H9 (cell line): ENCODE results near the gene MAPKAPK2. TPM values are rescaled to one million over a fixed set of nuclear protein-coding genes. Genes with fewer than 3 reads are reported as not detected.

Experiments used
- DNase-seq: peaks from one replicate; pipeline ENCODE4 v3.0.0-alpha.2; 2017
- H2AFZ ChIP-seq: one replicate; pipeline ENCODE4 v1.6.1; 2013; ENCODE audit warnings: mild to moderate bottlenecking, low read length, control low read depth, moderate library complexity
- H2AK5ac ChIP-seq: 2 replicates; pipeline ENCODE4 v1.6.1; 2013; ENCODE audit warnings: low read length, control low read depth, mixed read lengths; ENCODE audit not compliant: insufficient read length
- H2BK120ac ChIP-seq: one replicate; pipeline ENCODE4 v1.6.1; 2013; ENCODE audit warnings: low read depth, mild to moderate bottlenecking, low read length, control low read depth, inconsistent platforms; ENCODE audit not compliant: poor library complexity, severe bottlenecking
- H2BK12ac ChIP-seq: 2 replicates; pipeline ENCODE4 v1.6.1; 2013; ENCODE audit warnings: low read length, control low read depth, mixed read lengths, low read depth; ENCODE audit not compliant: insufficient read length
- H2BK15ac ChIP-seq: 2 replicates; pipeline ENCODE4 v1.6.1; 2013; ENCODE audit warnings: low read depth, low read length, control low read depth
- H2BK20ac ChIP-seq: one replicate; pipeline ENCODE4 v1.6.1; 2013; ENCODE audit warnings: low read depth, mild to moderate bottlenecking, low read length, control low read depth, inconsistent platforms; ENCODE audit not compliant: poor library complexity, severe bottlenecking
- H2BK5ac ChIP-seq: 2 replicates; pipeline ENCODE4 v1.6.1; 2013; ENCODE audit warnings: low read length, control low read depth, mixed read lengths; ENCODE audit not compliant: insufficient read length
- H3K14ac ChIP-seq: 2 replicates; pipeline ENCODE4 v1.6.1; 2013; ENCODE audit warnings: low read length, control low read depth; ENCODE audit not compliant: insufficient read depth
- H3K18ac ChIP-seq: 2 replicates; pipeline ENCODE4 v1.6.1; 2013; ENCODE audit warnings: low read depth, mild to moderate bottlenecking, mixed read lengths, low read length, control low read depth; ENCODE audit not compliant: insufficient read length
- H3K23ac ChIP-seq: 2 replicates; pipeline ENCODE4 v1.6.1; 2013; ENCODE audit warnings: low read length, control low read depth, mixed read lengths, low read depth; ENCODE audit not compliant: insufficient read length
- H3K23me2 ChIP-seq: 2 replicates; pipeline ENCODE4 v1.6.1; 2013; ENCODE audit warnings: low read depth, mild to moderate bottlenecking, mixed read lengths, low read length, control low read depth; ENCODE audit not compliant: insufficient read length, poor library complexity, severe bottlenecking
- H3K27ac ChIP-seq: 2 replicates; pipeline ENCODE4 v1.5.1; 2013; ENCODE audit warnings: low read length, control low read depth, mixed read lengths, low read depth; ENCODE audit not compliant: insufficient read length
- H3K27me3 ChIP-seq: 2 replicates; pipeline ENCODE4 v1.6.1; 2013; ENCODE audit warnings: low read length, control low read depth, inconsistent platforms; ENCODE audit not compliant: insufficient read depth
- H3K4ac ChIP-seq: 2 replicates; pipeline ENCODE4 v1.6.1; 2013; ENCODE audit warnings: low read depth, mild to moderate bottlenecking, control low read depth, inconsistent platforms, low read length, moderate library complexity
- H3K4me1 ChIP-seq: 2 replicates; pipeline ENCODE4 v1.6.1; 2013; ENCODE audit warnings: low read length, control low read depth, inconsistent platforms; ENCODE audit not compliant: insufficient read depth
- H3K4me2 ChIP-seq: 2 replicates; pipeline ENCODE4 v1.6.1; 2013; ENCODE audit warnings: low read length, control low read depth, mixed read lengths; ENCODE audit not compliant: insufficient read length, insufficient read depth
- H3K56ac ChIP-seq: 2 replicates; pipeline ENCODE4 v1.6.1; 2013; ENCODE audit warnings: low read depth, mild to moderate bottlenecking, mixed read lengths, low read length, control low read depth; ENCODE audit not compliant: insufficient read length
- H3K79me1 ChIP-seq: 2 replicates; pipeline ENCODE4 v1.6.1; 2013; ENCODE audit warnings: low read depth, mild to moderate bottlenecking, moderate library complexity, low read length, control low read depth, inconsistent platforms; ENCODE audit not compliant: insufficient read depth, poor library complexity, severe bottlenecking
- H3K79me2 ChIP-seq: 2 replicates; pipeline ENCODE4 v1.6.1; 2013; ENCODE audit warnings: low read length, control low read depth, inconsistent platforms; ENCODE audit not compliant: insufficient read depth
- H3K9ac ChIP-seq: 2 replicates; pipeline ENCODE4 v1.6.1; 2013; ENCODE audit warnings: low read length, control low read depth, mixed read lengths; ENCODE audit not compliant: insufficient read length; ENCODE audit errors: extremely low read depth
- H3K9me3 ChIP-seq: one replicate; pipeline ENCODE4 v1.6.1; 2013; ENCODE audit warnings: low read depth, low read length, inconsistent platforms; ENCODE audit not compliant: control insufficient read depth
- H3T11ph ChIP-seq: one replicate; pipeline ENCODE4 v1.6.1; 2013; ENCODE audit warnings: mild to moderate bottlenecking, low read length, control low read depth, inconsistent platforms
- H4K20me1 ChIP-seq: one replicate; pipeline ENCODE4 v1.6.1; 2013; ENCODE audit not compliant: control insufficient read depth, insufficient read length, insufficient read depth
- H4K5ac ChIP-seq: 2 replicates; pipeline ENCODE4 v1.6.1; 2013; ENCODE audit warnings: low read depth, mild to moderate bottlenecking, mixed read lengths, low read length, control low read depth; ENCODE audit not compliant: insufficient read length
- H4K8ac ChIP-seq: replicated peaks from 2 replicates; pipeline ENCODE4 v1.6.1; 2013; ENCODE audit warnings: low read length, control low read depth, mixed read lengths, low read depth; ENCODE audit not compliant: insufficient read length
- H4K91ac ChIP-seq: 2 replicates; pipeline ENCODE4 v1.6.1; 2013; ENCODE audit warnings: low read depth, mild to moderate bottlenecking, moderate library complexity, mixed read lengths, low read length, control low read depth; ENCODE audit not compliant: insufficient read length
- H3K27ac Mint-ChIP-seq, 3 experiments: 2 replicates in 2 of 3; 3 replicates in 1 of 3; pipeline ENCODE4 v1.8.0; 2020 to 2021; ENCODE audit warnings: mixed read lengths in 3 of 3, mild to moderate bottlenecking in 1 of 3, moderate library complexity in 1 of 3
- H3K27me3 Mint-ChIP-seq: 2 replicates; pipeline ENCODE4 v1.8.0; 2021; ENCODE audit warnings: low read depth, mild to moderate bottlenecking, moderate library complexity, mixed read lengths
- H3K36me3 Mint-ChIP-seq, 3 experiments: 2 replicates in 2 of 3; 3 replicates in 1 of 3; pipeline ENCODE4 v1.8.0; 2020 to 2021; ENCODE audit warnings: low read depth in 3 of 3, mixed read lengths in 3 of 3; ENCODE audit not compliant: insufficient read depth in 1 of 3
- H3K4me1 Mint-ChIP-seq, 2 experiments: 2 replicates each; pipeline ENCODE4 v1.8.0; 2020; ENCODE audit warnings: mixed read lengths in 2 of 2
- H3K4me3 Mint-ChIP-seq, 2 experiments: 2 replicates in 1 of 2; 3 replicates in 1 of 2; pipeline ENCODE4 v1.8.0; 2020 to 2021; ENCODE audit warnings: mild to moderate bottlenecking in 2 of 2, mixed read lengths in 2 of 2, moderate library complexity in 1 of 2
- H3K9me3 Mint-ChIP-seq, 2 experiments: 2 replicates in 1 of 2; 3 replicates in 1 of 2; pipeline ENCODE4 v1.8.0; 2020; ENCODE audit warnings: mild to moderate bottlenecking in 2 of 2, mixed read lengths in 2 of 2, moderate library complexity in 1 of 2
- WGBS: extraction: QIAGEN DNeasy Blood & Tissue Kit; methylation state at CpG from one replicate; pipeline ENCODE4 v1.1.7; 2013; ENCODE audit warnings: missing lambda C conversion rate, low lambda C conversion rate, mixed read lengths; ENCODE audit not compliant: insufficient read length; ENCODE audit errors: extremely low coverage; 5-methylcytosine and 5-hydroxymethylcytosine counted together
- total RNA-seq: library from RNA; stranded (reverse); gene quantifications from 2 replicates; pipeline ENCODE4 v1.2.1, GENCODE V29; 2021
- TF ChIP-seq, protein P1 (sequence below): fragments of 200-600 bp; sonication (generic); conservative IDR thresholded peaks from 3 replicates; pipeline ENCODE4 v1.8.0; 2021; ENCODE audit warnings: antibody characterized with exemption, mild to moderate bottlenecking

Gene MAPKAPK2
- total RNA-seq, 1 experiment from 2014 or later: 50.1 TPM

DNA sequence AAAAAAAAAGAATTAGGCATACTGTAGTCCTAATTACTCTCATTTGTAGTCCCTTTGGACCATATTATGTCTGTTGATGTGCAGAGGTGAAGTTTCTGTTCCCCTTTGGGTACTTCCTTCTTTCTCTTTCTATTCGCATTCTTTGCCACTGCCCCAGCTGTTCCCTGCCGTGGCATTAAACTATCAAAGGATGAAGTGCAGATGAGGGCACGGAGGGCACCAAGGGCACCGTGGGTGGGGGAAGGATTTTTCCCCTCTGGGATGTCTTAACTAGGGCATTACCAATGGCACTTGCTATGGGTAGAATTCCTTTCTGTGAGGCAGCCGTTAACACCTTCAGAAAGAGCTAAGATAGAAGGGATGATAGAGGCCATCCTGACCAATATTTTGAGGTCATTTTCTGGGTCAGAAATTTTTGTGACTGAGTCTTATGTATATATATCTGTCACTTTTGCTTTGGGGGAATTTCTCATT is 4.9 kb upstream of the MAPKAPK2 start:
- H3K9ac ChIP-seq: no peak overlapping the region
- Mint-ChIP-seq H3K36me3 (no peaks in the 10 kb centered on the region), H3K4me1 (peaks cover 11 to 14% of the 10 kb centered on the region in 2 experiments), H3K4me3 (no peak overlapping the region; a peak in 1 of 5 replicates), H3K27ac (no peak overlapping the region), H3K27me3 (peaks cover 64% of the 10 kb centered on the region), H3K9me3 (no peaks in the 10 kb centered on the region)
- H3K18ac ChIP-seq: no peak overlapping the region
- no peak overlapping the region for H2BK120ac ChIP-seq
- H3T11ph ChIP-seq: no peak overlapping the region
- no peak overlapping the region for H3K4ac ChIP-seq
- H4K91ac ChIP-seq: no peak overlapping the region
- no peak overlapping the region for H2BK20ac ChIP-seq
- peaks cover 3% of the 10 kb centered on the region for H3K23me2 ChIP-seq
- no peak overlapping the region for H4K5ac ChIP-seq
- no peak overlapping the region for H3K14ac ChIP-seq
- no peak overlapping the region for H3K27ac ChIP-seq
- H3K23ac ChIP-seq: no peak overlapping the region
- peaks cover 14% of the 10 kb centered on the region for H3K27me3 ChIP-seq
- no peak overlapping the region for H3K4me2 ChIP-seq
- no peaks in the 10 kb centered on the region for H4K20me1 ChIP-seq
- H3K56ac ChIP-seq: no peak overlapping the region
- WGBS: no CpG with 5 or more reads among the region's 5 CpGs
- H3K4me1 ChIP-seq: no peaks in the 10 kb centered on the region
- H3K79me1 ChIP-seq: no peaks in the 10 kb centered on the region
- no peak overlapping the region for H4K8ac ChIP-seq
- H3K9me3 ChIP-seq: no peaks in the 10 kb centered on the region
- no peak overlapping the region for H2AK5ac ChIP-seq
- no peak overlapping the region for H2BK5ac ChIP-seq
- DNase-seq: no peak
- H2BK12ac ChIP-seq: no peak overlapping the region
- no peaks in the 10 kb centered on the region for H3K79me2 ChIP-seq
- H2BK15ac ChIP-seq: no peak overlapping the region
- H2AFZ ChIP-seq: no peak overlapping the region
- TF ChIP-seq, protein P1, sequence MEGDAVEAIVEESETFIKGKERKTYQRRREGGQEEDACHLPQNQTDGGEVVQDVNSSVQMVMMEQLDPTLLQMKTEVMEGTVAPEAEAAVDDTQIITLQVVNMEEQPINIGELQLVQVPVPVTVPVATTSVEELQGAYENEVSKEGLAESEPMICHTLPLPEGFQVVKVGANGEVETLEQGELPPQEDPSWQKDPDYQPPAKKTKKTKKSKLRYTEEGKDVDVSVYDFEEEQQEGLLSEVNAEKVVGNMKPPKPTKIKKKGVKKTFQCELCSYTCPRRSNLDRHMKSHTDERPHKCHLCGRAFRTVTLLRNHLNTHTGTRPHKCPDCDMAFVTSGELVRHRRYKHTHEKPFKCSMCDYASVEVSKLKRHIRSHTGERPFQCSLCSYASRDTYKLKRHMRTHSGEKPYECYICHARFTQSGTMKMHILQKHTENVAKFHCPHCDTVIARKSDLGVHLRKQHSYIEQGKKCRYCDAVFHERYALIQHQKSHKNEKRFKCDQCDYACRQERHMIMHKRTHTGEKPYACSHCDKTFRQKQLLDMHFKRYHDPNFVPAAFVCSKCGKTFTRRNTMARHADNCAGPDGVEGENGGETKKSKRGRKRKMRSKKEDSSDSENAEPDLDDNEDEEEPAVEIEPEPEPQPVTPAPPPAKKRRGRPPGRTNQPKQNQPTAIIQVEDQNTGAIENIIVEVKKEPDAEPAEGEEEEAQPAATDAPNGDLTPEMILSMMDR: no peak
